NCI-H146 treated with DMSO at 0.1 percent for 48 hours (cell line): ENCODE data around the gene ZNF776.
"Not testable (repeated sequence)": the region's sequence is repeated elsewhere in the genome, so short reads cannot be mapped to it uniquely, and the experiment has no call there.

Experiments
- DNase-seq: peaks from one replicate; lab custom pipeline; 2025; ENCODE audit not compliant: unreplicated experiment; lab: John Stamatoyannopoulos, UW

The ZNF776 gene

DNA sequence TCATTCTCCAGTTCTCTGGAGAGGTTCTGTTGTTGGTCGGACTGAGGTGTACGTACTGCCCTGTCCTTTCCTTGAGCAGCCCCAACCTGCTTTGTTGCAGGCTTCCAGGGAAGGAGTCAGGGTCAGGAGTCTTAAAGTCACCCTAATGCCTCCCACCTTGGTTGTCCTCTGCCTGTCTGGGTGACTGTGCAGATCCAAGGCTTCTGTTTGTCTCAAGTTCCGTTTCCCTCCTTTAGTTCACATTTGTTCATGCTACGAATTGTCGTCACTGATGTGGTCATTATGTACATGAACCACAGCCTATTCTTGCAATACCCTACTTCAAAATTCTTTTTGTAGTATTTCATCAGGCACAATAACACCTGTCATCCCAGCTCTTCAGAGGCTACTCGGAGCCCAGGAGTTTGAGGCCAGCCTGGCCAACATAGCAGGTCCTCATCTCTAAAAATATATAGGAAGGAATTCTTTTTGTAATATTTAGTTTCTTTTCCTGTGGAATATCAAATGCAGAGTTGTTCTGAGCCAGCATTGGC lies 30.2 kb downstream of the ZNF776 start:
- DNase-seq = no peak

DNA sequence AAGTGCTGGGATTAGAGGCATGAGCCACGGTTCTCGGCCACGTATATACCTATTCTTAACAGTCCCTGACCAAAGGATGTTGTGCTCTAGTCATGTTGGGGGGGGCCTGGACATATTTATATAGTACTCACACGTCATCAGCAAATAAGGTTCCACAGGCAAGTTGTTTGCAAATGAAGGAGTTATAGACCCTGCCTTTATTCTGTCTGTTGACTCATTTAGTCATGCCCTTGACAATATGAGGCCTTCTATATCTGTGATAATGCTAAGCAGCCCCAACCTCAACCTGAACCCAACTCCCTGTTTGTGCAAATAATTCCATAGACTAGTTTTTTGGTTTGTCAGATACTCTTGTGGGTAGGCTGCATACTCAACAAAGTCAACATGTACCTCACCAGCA lies 31.7 kb downstream of the ZNF776 start:
- DNase-seq = no peak

DNA sequence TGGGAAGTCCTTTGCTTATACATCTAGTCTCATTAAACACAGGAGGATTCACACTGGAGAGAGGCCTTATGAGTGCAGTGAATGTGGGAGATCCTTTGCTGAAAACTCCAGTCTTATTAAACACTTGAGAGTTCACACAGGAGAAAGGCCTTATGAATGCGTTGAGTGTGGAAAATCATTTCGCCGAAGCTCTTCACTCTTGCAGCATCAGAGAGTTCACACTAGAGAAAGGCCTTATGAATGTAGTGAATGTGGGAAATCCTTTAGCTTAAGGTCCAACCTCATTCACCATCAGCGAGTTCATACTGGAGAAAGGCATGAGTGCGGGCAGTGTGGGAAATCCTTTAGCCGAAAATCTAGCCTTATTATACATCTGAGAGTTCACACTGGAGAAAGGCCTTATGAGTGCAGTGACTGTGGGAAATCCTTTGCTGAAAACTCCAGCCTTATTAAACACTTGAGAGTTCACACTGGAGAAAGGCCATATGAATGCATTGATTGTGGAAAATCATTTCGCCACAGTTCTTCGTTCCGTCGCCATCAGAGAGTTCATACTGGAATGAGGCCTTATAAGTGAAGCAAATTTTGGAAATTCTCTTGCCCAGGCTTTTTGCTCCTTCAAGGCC lies 32.7 kb downstream of the ZNF776 start:
- DNase-seq = no peak

DNA sequence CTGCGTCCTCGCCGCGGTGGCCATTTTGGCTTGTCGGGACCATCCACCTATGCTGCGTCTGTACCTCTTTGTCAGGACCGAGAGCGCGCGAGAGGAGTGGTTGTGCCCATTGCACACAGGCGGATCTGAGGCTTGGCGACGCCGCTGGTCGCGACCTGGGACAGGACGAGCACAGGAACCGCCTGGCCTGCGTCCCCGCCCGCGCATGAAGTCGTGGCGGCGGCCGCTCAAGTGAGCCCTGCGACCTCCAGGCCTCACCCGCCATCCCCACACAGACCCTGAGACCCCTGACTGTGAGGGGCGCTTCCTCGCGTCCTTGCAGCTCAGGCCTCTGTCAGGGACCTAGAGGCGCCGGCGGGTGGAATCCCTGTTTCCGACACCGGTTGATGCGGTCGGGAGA lies 39.7 kb downstream of the ZNF776 start:
- DNase-seq = no peak

DNA sequence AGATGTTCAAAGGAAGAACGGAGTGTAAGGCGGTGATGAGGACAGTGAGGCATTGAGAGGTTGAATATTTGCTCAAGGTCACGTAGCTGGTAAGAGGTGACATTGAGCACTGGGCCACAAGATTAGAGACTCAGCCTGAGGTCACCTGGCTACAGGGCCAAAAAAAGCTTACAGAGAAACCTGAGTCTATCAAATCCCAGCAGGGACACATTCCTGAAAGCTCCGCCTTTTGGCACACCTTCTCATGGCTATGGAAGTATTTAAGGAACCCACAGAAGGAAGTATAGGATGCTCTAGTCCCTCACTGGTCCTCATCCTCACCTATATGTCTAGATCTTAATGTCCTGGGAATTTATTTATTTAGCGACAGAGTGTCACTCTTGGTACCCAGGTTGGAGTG lies 40.3 kb downstream of the ZNF776 start:
- DNase-seq = no peak

DNA sequence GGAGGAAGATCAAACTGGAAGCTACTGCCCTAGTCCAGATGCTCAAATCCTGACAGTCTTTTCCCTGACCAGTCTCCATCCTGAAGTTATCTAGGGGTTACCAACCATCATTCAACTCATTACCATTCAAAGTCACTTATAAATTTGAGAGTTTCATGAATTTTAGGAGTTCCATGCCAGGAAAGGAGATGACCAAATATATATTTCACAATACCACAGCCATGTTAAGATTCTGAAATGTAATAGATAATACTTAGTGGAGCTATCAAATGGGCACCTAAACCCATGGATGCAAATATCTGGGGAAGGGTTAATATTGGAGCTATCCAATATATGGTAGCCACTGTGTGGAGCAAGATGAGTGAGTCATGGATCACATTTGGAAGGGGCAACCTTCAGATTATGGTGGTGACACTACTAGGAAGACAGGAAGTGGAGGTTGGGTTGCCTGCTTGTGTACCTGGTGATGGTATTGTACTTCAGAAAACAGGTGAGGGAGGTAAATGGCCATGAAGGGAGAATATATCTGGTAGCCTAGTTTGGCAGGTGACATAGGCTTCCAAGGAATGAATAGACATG lies 41.6 kb downstream of the ZNF776 start:
- DNase-seq = no peak

DNA sequence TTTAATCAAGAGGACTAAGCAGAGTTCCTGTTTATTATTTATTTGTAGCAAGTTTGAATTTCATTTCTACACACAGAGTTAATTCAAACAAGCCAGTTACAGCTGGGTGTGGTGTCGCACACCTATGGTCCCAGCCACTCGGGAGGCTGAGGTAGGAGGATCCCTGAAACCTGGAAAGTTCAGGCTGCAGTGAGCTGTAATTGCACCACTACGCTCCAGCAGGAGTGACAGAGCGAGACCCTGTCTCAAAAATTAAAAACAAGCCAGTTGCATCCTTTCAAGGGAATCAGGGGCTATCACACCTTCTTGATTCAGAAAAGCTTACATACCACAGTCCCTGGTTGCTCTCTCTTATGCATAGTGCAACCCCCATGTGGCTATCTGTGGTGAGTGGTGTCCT lies 42.7 kb downstream of the ZNF776 start:
- DNase-seq = no peak

DNA sequence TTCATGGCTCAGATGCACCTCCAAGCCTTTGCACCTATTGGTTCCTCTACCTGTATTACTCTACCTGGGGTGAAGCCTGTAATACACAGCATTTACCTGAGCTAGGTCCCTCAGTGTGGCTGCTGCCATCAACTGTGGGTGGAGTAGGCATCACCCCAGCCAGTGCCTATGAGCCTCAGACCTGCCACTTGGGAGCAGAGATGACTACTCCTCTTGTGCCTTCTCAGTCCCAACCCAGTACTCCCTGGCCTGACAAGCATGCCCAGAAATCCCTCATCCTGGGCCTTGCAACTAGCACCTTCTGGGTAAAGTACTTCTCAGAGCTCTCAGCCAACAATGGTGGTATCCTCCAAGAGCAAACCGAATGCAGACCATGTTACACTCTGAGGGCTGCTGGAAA lies 50.0 kb downstream of the ZNF776 start:
- not testable (repeated sequence) for DNase-seq

DNA sequence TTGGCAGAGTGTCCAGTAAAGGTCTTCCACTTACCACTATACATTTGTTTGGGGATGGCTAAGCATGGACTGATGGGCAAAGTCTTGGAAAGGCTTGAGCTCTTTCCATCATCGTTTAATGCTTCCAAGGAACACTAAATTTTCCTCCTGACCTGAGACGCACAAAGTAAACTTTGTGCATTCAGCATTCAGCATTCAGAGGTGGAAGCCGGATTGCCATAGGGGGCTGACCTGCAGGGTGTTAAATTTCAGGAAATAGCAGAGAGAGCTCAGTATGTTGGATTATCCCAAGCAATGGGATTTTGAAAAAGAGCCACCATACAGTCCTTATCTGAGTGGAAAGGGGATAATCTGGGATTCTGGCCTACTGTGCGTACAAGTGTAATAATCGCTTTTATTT lies 54.1 kb downstream of the ZNF776 start:
- no peak for DNase-seq

DNA sequence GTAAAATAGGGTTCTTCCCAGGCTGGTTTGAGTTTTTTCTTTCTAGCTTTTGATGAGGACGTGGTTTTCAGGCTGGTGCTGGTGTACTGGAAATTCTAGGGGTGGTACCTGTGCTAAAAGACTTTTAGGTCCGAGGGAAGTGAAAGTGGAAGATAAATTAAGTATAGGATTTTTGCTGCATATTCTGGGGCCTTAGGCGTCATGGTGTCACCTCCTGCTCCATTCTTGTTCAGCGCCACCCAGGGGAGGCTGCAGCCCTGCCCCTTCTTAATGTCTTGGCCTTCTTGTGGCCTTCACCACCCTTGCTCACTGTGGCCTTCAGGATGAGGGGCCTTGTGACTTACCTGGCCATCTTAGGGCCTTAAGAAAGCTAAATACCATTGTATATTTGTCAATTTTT lies 55.7 kb downstream of the ZNF776 start:
- DNase-seq = no peak

DNA sequence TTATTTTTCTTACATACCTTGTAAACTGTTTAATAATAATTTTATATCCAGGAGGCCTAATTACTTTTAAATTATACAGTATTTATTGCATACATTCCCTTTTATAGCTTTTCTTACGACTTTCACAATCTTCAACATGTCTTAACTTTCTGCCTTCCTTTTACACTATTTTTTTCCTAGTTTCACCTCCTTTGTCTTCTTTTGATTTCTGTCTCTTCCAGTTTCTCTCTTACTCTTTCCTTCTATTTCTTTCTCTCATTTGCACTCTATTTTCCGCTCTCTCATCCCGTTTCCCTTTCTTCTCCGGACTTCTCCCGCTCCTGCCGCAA lies 56.6 kb downstream of the ZNF776 start:
- no peak for DNase-seq

DNA sequence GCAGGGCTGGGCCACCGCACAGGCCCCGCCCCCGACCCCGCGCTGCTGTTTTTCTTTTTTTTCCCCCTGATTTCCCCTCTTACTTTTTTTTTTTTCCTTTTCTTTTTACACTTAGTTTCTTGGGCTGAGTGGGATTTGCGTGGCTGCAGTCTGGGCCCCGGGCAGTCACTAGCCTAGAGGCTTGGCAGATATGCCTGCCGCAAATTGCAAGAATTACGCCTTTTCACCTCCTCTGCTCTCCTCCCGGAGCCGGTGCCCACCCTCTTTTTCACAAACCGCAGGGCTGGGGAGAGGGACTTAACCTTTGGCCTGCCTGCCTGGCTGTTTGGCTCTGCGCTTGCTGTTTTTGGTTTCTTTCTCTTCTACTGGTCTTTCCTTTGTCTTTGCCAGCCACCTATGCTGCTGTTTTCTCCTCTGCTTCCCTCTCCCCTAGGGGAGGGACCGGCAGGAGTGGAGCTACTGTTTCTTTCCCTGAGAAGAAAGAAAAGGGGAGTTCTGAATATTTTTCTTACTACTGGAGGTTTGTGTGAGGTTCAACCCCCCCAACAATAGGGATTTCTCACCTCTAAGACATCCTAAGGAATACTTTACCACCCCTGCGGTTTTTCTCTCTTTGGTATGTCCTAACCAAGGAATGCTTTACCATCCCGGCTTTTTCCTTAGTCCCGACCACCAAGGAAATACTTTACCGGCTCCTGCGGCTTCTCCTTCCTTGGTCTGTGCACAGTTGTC lies 57.1 kb downstream of the ZNF776 start:
- peak; percentile 5 for DNase-seq

DNA sequence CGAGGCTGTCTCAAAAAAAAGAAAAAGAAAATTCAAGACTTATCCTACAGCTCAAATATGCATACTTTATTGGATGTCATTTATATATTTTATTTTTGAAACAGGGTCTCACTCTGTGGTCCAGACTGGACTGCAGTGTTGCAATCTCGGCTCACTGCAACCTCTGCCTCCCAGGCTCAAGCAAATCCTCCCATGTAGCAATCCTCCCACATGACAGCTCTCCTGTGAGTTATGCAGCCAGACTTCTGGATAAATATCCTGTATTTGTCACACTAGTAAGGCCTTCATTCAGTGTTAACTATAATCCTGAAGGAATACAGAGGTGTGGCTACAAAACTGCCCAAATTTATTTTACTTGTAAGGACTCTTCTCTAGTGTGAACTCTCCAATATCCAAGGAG lies 60.9 kb downstream of the ZNF776 start:
- no peak for DNase-seq
